ENCODE results near the gene DMRTB1.

Gene DMRTB1

DNA sequence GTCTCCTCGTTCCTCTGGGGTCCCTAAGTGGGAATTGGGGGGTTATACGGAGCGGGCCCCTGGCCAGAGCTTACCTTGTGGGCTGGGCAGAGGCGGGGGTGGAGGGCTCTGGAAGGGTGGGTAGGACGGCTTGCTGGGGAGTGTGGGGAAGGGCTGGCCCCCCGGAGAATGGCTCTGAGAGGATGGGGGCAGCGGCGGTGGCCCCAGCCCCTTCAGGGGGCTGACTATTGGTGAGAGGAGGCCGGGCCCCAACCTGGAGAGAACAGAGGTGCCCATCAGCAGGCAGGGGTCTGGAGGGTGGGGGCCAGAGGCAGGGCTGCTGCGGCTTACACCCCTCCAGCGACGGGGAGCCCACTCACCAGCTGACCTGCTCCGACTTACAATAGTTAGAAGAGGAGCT is 50.6 kb downstream of the DMRTB1 start:
- no peak for DNase-seq (ENCODE audit: low read depth)

DNA sequence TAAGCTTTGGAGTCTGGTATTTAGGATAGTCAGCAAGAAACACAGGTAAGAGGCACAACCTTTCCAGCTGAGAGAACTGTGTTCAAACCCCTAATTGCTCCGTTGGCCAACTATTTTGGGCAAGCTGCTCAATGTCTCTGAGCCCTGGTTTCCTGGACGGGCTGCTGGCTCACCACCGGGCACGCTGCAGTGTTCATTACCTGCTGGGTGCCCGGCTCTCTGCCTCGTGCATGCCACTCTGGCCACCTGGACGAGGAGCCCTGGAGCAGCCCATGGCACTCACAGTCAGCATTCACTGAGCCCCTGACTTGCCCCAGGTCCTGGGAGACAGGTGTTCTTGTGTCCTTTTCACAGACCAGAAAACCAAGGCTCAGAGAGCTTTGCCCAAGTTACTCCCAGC is 51.0 kb downstream of the DMRTB1 start:
- DNase-seq (ENCODE audit: low read depth): no peak

DNA sequence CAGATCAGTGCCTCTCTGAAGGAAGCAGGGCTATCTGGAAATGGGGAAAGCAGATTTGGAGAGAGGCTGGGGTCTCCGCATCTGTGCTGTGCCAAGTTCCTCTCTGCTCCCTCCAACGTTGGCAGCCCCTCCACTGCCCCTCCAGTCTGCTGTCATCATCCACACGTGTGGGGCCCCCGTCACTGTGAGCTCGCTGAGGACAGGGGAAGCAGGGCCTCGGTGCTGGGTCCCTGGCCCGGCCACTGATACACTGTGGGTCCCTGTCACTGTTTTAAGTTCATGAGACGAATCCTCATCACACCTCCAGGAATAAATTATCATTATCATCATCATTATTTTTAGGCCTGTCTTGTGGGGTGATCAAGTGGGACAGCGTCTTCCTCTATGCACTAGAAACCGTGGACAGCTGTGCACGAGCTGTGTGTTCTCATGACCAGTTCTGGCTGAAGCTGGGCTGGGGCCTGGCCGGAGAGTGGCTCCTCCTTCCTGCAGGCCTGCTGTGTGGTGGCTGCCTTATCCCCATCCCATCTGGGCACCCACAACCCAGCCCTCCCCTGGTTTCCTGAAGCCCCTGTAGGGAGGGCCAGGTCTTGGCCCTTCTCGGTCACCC is 52.2 kb downstream of the DMRTB1 start:
- DNase-seq (ENCODE audit: low read depth): no peak

DNA sequence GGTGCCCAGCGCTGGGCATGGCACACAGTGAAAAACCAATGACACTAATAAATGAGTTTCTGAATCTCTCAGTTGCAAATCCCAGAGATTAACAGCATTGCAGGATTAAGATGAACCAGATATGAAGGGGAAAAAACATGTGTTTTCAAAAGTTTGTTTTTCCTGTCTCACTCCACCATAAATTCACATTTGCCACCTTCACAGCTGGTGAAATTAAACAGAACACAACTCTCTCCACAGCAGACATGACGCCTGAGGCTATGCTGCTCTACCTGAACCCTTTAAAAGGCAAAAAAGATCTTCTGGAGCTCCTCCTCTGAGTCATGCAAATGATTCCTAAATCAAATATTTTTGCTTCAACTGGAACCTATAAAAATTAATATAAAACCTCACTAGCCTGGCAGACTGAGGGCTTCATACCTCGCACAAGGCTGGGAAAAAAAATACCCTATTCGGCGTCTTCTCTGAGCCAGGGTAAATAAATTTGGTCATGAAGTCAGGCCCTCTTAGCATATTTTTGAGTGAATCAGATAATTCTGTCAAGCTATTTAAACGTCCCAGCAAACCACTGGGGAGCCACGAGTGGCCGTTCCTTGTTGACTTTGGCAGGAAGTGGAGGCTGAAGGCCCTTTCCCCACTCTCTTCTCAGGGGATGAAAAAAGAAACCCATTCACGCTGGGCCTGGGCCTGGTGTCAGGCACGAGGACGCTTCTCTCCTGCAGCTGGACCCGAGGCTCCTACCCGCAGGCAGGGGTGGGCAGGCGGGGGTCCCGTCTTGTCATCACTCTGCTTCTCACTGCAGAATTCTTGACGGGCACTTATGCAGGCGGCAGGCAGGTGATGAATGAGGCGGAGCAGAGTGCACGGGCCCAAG is 53.0 kb downstream of the DMRTB1 start:
- peak; percentile 30 for DNase-seq (ENCODE audit: low read depth)

DNA sequence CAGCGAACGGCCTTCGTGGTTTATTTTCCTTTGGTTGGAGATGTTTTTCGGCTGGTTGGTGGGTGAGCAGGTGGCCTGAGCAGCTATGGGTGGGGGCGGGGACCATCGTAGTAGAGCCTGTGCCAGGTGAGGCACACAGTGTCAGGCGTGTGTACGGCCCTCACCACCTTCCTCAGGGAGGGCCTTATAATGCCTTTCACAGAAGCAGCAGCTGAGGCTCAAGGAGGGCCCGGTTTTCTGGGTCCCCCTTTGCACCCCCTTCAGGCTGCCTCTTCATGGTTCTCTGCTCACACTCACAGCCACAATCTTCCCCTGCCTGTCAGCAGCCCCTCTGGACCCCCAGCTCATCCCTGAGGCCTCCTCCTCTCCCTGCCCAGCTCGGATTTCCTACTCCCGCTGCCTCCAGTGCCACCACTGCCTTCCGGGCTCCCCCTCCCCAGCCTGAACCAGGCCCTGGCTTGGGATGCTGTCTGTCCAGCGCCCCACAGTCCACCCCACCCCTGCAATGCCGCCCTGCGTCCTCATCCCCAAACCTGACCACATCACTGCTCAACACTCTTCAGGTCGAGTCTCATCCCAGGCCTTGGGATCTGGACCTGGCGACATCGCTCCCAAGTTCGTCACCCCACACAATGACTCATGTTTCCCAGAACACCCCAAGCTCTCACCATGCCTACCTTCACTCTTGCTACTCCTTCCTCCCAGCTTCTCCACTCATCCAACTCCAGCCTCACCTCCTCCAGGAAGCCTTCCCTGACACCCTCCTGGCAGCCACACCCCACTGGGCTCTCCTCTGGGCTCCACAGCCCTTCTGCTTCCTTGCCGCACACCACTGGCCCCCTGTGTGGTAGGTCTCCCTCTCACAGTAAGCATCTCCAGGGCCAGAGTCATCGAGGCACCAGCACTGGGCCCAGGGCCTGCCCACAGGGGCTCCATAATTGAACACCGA is 53.9 kb downstream of the DMRTB1 start:
- no peak for DNase-seq (ENCODE audit: low read depth)

DNA sequence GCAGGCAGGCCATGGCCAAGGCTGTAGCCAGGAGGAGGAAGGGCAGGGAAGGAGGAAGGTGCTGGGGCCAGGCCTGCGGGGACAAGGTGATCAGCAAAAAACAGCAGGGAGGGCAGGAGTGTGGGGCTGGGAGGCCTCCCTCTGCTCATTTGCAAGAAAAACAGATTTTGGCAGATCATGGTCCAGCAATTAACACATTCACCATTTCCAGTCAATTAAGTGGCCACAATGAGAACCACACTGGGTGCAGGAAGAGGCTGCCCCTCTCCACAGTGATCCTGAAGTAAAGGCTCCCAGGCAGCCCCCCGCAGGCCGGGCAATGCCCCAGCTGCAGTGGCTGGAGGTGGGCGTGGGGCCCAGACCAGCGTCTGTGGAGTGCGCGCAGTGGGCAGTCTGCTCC is 54.6 kb downstream of the DMRTB1 start:
- DNase-seq (ENCODE audit: low read depth): no peak

DNA sequence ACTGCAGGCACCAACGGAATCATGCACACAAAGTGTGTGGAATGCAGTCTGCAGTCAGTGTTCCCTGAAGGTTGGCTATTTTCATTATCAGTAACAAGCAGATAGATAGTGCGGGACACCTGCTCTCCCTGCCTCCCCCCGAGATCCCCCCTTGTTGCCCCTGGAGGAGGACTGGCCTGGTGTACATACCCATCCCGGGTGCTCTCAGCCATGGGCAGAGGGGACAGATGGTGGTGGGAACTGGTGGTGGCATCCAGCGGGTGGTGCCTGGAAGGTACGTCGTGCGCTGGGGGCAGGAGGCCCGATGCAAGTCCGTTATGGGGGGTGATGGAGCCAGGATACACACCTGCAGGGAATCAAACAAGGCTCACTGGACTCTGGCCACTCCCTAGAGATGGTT is 55.2 kb downstream of the DMRTB1 start:
- DNase-seq (ENCODE audit: low read depth): no peak

DNA sequence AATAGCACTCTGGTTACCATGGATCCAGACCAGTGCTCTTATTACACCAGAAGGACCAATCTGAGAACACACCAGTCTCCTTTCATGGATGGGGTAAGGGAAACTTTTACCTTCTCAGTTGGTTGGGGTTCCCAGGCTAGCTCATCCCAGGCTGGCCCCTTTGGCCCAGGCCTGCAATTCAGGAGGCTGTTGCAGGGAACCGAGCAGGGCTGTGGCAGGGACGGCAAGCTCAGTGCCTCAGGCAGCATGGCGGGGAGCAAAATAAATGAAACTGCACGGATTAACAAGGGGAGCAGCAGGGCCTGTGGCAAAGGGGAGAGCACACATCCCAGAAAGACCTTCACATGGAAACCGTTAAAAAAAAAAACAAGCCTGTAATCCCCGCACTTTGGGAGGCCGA is 57.0 kb downstream of the DMRTB1 start:
- no peak for DNase-seq (ENCODE audit: low read depth)
